Lower leg skin (tissue), 3 donors: ENCODE data around the gene IPO5.

Experiments used
- POLR2A ChIP-seq, 2 donors: fragments of 450-650 bp; IDR thresholded peaks; one replicate each; pipeline ENCODE4 v1.6.1; 2016 to 2017; ENCODE audit warnings: antibody characterized with exemption in 2 of 2, mild to moderate bottlenecking in 1 of 2, moderate library complexity in 1 of 2
- TF ChIP-seq, protein P1 (sequence below), 3 donors: fragments of 450-650 bp; IDR thresholded peaks; one replicate each; pipeline ENCODE4 v1.5.1; 2016; ENCODE audit warnings: antibody characterized with exemption in 3 of 3, mild to moderate bottlenecking in 3 of 3, moderate library complexity in 2 of 3

DNA sequence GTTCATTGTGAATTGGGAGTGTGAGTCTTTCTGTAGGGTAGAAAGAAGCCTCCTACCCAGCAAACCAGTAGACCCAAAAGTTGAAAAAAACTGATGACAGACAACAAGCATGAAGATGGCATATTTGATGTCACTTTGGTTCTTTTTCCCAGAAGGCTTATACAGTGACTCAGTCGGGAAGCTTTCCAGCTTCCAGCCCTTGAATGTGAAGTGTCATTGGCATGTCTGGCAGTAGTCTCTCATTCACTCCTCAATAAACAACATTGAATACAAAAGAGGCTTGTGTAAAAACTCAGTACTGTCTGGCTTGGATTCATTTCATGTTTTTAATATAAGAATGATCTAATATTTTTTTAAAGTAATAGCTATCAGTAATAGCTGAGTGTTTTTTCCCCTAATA is 68.7 kb downstream of the IPO5 start:
- TF ChIP-seq, protein P1, sequence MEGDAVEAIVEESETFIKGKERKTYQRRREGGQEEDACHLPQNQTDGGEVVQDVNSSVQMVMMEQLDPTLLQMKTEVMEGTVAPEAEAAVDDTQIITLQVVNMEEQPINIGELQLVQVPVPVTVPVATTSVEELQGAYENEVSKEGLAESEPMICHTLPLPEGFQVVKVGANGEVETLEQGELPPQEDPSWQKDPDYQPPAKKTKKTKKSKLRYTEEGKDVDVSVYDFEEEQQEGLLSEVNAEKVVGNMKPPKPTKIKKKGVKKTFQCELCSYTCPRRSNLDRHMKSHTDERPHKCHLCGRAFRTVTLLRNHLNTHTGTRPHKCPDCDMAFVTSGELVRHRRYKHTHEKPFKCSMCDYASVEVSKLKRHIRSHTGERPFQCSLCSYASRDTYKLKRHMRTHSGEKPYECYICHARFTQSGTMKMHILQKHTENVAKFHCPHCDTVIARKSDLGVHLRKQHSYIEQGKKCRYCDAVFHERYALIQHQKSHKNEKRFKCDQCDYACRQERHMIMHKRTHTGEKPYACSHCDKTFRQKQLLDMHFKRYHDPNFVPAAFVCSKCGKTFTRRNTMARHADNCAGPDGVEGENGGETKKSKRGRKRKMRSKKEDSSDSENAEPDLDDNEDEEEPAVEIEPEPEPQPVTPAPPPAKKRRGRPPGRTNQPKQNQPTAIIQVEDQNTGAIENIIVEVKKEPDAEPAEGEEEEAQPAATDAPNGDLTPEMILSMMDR (IDR thresholded peaks at IDR 0.05): no peak
- TF ChIP-seq POLR2A (IDR thresholded peaks at IDR 0.05): no peak
